GM19452 (cell line): ENCODE measurements around the gene NELL2.
"Not testable (repeated sequence)": the region's sequence is repeated elsewhere in the genome, so short reads cannot be mapped to it uniquely, and the experiment has no call there.

ENCODE experiments used
- ATAC-seq: cut with Tn5 transposase; IDR thresholded peaks from one replicate; pipeline ENCODE4 v1.9.1; 2021; ENCODE audit not compliant: unreplicated experiment

The NELL2 gene

DNA sequence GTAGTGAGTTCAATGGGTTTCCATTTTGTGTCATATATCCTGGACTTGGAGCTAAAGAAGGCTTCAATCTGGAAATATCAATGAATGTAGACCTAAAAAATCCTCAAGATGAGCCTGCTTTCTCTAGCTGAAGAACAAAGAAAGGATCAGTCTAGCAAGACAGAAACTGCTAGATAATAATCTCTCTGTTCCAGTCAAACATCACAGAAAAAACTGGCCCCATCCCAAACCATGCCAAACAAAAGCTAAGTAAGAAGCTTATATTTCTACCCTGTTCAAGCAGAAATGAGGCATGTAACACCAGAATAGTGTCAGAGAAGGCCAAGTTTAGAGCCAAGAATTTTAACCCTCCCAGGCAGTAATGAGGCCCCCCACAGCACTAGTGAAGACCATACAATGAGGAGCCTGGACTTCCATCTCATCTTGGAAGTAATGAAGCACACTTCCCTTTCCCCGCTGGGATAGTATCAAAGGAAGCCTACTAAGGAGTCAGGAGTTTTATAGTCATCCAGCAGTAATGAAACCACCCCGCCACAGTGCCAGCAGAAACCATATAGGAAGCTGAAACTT is 95.8 kb downstream of the NELL2 start:
- ATAC-seq = no peak

DNA sequence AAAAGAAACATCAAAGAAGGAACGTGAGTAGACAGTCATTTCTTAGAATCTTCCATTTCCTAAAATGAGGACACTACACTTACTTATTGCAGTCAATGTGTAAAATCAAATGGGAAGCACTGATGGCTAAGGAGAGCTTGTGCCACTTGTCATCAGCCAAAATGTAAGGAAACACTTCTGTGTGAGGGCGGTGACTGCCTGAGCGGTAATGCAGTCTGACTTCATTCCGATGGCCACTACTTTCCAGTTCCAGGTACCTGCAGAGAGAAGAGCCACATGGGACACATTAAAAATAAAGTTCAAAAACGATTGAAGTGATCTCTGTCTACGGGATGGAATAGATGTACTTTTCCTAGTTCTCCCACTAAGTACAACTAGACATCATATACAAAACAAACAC is 96.3 kb downstream of the NELL2 start:
- no peak for ATAC-seq

DNA sequence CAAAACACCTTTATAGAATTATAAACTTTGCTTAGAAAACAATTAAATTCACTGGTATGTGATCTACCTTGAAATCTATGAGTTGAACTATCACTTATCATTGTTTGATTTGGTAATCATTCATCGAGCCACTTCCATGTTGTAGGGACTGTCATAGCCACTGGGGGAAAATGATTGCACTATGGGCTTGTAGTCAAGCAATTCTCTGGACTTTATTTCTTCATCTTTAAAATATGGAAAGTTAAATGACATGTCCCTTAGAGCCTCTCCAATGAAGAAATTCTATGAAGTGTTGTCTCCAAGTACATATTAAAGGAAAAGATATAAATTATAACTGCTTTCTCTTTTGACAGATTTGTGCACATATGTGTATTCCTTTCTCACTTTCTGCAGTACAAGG is 97.3 kb downstream of the NELL2 start:
- ATAC-seq = no peak

DNA sequence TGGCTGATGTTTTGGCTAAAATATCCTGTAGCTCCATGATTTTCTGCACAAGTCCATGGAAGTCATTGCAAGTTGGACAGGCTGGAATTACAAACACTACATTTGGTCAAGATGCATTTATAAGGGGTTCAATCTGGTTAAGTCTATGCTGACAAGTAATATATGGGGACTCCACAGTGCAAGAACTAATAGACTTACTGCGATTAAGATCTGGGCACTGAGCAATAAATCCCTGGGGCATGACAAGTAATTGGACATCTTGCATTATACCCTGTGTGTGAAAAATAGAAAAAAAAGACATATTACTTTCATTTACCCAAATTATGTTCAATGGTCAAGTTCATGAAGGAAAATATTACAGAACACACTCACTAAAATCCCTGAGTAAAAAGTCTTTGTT is 99.1 kb downstream of the NELL2 start:
- no peak for ATAC-seq

- ATAC-seq = no peak
Observed at GRCh38 chr12:44775901-44776300, 100.2 kb downstream of the NELL2 start.

DNA sequence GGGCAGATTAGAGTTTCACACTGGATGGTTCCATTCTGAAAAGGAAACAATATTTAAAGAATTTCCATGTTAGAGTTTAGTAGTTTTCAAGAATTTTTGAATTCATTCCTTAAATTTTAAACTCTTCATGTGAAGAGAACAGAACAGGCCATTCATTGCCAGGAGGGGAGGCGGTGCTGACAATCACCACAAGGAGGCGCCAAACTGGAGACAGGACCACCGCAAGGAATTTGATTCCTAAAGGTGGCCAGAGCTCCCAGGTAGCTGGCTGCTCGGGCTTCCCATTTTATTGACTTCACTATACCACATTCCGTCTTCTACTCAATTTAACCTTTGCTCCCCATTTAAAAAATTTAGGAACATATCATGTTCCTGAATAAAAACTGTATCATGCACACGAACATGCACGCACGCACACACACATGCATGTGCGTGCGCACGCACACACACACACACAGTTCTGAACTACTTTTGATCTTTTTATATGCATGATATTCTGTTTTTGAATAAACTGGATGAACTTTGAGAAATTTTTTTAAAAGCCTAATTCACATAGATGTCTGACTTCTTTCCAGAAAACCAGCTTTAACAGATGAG is 101.2 kb downstream of the NELL2 start:
- no peak for ATAC-seq

DNA sequence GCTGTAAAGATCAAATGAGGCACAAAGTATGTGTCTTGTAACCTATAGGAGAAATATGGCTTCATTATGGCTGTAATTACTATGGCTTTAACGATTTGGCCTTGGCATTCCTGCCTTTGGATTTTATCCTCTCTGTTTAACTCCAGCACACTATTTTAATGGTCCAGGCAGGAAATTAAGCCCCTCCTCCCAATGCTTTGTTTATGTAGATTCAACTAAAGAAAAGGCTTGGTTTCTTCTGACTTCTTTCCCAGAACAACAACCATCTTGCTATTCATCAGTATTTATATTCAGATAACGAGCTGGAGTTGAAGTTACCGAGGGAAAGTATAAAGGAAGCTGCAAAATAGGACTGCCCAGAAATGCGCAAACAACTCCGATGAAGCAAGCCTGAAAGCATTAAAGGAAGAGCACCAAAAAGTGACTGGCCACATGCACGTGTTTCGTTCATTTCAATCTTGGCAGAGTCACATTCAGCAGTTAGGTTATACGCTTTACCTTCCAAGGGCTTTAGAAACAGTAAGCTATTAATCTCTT is 104.6 kb downstream of the NELL2 start:
- no peak for ATAC-seq

DNA sequence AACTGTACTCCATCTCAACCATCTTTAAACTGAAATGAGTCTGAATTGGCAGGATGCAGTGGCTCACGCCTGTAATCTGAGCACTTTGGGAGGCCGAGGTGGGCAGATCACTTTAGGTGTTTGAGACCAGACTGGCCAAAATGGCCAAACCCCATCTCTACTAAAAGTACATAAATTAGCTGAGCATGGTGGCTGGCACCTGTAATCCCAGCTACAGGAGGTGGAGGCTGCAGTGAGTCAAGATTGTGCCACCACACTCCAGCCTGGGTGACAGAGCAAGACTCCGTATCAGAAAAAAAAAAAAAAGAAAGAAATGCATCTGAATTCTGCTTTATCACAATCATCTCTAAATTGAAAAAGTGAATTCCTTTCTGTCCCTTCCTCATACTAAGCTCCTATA is 110.3 kb downstream of the NELL2 start:
- no peak for ATAC-seq

DNA sequence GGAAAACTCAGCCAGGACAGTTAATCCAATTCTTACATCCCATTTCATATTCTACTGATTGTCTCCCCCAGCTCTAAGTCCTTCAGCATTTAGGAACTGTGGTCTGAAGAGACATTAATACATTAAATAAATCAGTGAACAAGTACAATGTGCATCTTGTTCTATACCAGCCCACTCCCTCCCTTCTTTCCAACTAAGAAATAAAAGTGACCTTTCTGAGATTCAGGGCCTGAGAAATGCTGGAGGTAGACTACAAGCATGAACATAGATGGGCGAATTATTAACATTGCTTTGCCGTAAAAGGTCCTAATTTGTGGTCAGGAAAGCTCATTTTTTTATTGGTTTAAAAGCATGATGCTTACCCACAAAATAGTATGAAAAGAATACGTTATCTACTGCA is 113.1 kb downstream of the NELL2 start:
- ATAC-seq = no peak

GRCh38 chr12:44759289-44759688 is 116.8 kb downstream of the NELL2 start:
- ATAC-seq = no peak

DNA sequence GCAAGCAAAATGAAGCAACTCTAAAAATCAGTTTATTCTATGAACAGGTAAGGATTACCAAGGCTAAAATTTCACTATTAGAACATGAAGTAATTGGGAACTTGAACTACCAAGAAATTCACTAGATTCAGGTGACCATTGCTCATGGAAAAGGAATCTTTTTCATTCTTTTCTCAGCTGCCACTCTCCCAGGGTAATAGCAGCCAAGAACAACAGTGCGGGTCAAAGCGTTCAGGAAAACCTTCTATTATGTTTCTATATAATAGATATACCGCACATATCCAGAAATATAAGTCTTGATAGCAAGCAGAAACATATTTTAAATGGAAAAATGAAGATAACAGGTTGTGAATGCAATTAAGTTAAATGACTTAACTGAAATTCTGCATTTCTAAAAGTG is 125.6 kb downstream of the NELL2 start:
- no peak for ATAC-seq

DNA sequence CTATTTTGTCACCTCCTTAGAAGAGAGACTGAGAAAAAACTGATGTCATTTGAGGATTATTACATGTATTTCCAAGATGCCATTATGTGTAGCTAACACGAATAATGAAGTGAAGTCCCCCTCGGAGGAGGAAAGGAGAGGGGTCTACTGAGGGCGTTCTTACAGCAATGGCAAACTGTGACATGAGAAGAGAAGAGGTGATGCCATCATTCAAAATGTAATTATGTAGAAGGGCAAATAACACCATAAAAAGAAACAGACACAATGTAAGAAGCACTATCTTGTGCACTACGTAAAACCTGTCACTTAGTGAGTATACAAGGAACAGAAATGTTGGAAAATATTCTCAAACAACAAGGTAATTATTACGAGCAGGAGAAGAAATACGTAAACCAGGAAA is 126.5 kb downstream of the NELL2 start:
- ATAC-seq = no peak

DNA sequence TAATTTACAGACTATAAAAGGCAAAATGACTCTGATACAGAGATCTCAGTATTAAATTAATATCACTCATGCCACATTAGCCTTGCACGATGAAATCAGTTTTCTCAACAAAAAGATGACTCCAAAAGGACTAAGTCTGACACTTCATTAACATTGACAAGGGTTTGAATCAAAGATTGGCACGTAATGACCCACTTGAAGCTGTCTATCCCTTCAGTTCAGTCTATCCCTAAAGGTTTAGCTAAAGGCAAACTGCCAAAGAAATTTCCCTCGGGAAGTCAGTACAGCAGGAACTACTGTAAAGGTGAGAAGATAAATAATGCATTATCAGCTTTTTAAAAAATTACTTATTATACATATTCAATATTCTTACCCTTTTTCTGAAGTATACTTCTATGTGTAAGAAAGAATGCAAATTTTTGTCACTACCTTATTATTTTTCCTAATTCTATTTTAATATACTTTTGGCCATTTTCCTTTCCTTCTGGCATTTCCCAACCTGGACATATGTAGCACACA is 127.1 kb downstream of the NELL2 start:
- no peak for ATAC-seq

DNA sequence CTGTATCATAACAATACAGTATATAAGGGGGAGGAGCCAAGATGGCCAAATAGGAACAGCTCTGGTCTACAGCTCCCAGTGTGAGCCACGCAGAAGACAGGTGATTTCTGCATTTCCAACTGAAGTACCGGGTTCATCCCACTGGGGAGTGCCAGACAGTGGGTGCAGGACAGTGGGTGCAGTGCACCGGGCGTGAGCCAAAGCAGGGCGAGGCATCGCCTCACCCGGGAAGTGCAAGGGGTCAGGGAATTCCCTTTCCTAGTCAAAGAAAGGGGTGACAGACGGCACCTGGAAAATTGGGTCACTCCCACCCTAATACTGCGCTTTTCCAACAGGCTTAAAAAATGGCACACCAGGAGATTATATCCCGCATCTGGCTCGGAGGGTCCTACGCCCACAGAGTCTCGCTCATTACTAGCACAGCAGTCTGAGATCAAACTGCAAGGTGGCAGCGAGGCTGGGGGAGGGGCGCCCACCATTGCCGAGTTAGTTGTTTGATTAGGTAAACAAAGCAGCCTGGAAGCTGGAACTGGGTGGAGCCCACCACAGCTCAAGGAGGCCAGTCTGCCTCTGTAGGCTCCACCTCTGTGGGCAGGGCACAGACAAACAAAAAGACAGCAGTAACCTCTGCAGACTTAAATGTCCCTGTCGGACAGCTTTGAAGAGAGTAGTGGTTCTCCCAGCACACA is 134.7 kb downstream of the NELL2 start:
- not testable (repeated sequence) for ATAC-seq

DNA sequence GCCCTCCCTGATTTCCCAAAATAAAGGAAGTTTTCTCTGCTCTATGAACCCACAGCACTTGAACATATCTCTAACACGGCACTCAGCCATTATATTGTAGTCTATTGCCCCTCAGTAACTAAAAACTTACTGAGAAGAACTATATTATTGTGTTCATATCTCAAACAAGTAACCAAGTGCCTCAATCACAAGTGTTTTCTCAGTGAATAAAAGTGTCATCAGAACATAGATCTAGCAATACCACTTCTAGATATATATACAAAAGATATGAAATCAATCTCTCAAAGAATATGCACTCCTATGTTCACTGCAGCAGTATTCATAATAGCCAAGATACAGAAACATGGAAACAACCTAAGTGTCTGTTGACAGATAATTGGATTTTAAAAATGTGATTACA is 138.1 kb downstream of the NELL2 start:
- ATAC-seq = no peak

DNA sequence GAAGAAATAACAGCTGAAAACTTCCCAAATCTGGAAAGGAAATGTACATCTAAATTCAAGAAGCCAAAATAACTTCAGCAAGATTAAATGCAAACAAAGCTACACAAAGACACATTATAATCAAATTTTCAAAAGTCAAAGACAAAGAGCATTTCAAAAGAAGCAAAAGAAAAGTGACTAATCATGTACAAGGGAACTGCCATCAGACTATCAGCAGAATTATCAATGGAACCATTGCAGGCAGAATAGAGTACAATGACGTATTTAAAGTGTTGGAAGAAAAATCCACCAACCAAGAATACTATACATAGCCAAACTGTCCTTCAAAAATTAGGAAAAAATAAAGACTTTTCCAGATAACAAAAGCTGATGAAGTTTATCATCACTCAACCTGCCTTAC is 147.5 kb downstream of the NELL2 start:
- no peak for ATAC-seq

DNA sequence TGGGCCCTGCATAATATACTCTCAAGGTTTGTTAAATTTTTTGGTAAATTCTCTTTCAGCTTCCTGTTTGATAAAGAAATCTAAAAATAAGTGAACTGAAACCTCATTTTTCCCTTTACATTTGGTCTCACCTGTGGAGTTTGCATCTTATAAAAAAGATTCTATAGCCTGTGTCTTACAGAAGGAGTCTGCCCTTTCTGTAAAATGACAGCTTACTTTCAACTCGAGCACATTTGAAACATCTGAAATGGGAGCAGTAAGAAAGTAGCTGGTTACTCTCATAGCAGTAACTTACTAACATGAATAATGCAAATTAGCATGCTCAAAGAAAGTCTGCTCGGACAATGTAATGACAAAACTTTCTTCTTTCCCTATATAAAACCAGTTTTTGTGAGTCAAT is 155.8 kb downstream of the NELL2 start:
- ATAC-seq = no peak

DNA sequence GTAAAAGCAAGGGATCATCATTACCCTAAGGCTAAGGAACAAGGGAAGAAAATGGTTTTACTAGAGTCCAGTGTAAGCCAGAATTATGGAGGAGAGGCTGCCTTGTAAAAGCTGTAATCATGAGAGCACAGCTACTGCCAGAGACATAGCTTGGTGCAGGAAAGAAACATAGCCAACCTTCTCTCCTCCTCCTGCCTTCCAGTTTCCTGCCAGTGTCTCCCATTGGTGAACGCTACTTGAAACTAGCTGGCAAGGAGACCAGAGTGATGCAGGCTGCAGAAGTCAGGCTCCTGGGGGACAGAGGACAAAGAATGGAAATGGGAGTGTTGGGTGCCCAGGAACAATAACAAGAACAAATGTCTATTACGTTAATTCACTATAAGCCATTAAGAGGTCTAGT is 158.5 kb downstream of the NELL2 start:
- ATAC-seq = no peak

- no peak for ATAC-seq
Observed at GRCh38 chr12:44716711-44717110, 159.4 kb downstream of the NELL2 start.

DNA sequence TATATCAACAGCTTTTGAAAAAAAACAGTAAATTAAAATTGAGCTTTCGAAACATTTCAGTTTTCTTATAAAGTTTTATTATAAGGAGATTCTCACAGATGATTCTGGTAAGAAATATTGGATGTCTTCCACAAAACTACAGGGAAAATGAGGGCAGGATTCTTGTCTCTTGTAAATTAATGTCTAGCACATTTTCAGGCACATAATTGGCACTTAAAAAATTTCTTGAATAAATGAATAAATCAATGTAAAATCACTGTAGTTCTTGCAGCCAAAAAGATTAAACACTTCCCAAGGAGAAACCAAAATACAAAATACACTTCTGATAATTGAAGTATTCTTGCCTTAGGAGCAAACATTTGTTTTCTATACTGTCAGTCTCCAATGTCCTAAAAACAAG is 164.4 kb downstream of the NELL2 start:
- no peak for ATAC-seq

- no peak for ATAC-seq
Observed at GRCh38 chr12:44709166-44709565, 166.9 kb downstream of the NELL2 start.

GRCh38 chr12:44708218-44708617 is 167.9 kb downstream of the NELL2 start:
- ATAC-seq = no peak
